GM21360 (cell line): Measurements from ENCODE around the gene ZNF789.

Source experiments
- ATAC-seq: cut with Tn5 transposase; IDR thresholded peaks from one replicate; pipeline ENCODE4 v1.9.1; 2021; ENCODE audit warnings: mild to moderate bottlenecking, moderate library complexity; ENCODE audit not compliant: unreplicated experiment

ZNF789 gene

GRCh38 chr7:99504281-99504602 is 31.6 kb downstream of the ZNF789 start:
- ATAC-seq: peak; percentile 71

DNA sequence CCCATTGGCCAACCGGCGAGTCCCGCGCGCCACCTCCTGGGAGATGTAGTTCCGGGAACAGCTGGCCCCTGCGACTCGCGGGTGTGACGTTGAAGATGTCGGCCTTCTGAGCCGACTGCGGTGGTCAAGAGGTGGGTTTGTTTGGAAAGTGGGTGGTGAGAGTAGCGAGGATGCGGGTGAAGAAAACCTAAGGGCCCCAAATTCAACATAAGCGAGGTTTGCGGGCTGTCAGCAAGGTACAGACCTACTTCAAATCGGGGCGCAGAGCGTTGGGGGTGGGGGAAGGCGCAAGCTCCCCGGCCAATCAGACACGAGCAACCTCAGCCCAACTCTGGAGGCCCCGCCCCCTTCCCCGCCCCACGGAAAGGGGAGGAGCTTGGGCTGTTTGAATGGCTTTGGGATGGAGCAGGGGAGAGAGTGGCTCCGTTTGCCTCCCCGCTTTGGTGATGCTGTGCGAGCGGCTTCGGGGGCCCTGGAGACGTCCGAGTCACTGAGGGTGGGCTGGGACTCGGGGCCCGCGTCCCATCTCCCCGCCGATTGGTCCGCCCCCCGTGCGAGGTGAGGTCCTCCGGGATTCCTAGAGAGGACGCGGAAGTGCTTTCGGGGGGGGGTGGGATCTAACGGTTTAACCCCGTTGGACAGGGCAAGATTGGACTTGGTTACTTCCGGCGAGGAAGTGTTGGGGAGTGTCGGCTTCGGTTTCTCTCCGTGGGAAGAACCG is 32.1 kb downstream of the ZNF789 start, which contains the start of gene ZKSCAN5:
ZKSCAN5 (plus strand) TSS at position 60 of the 721 bp plus-strand sequence. CDS start 1,383 bp downstream, outside the sequence.
- peak; percentile 68 for ATAC-seq

GRCh38 chr7:99505324-99505662 is 32.6 kb downstream of the ZNF789 start:
- ATAC-seq: no peak

DNA sequence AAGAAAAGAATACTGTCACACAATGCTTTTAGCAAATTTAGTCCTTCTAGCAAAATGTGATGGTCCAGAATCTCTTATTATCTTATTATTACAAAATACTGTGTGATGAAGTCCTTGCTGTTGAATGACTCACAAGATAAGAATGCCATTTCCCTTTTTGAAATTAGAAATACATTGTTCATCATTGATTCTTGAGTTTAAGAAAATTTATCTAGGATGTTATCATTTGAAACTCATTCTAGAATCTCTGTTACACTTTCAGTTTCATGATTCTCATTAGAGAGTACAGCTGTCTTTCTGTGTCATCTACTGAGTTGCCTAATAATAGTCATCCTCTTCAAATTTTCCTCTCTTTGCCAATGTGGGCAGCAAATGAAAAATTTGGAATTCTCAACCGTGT is 41.4 kb downstream of the ZNF789 start:
- ATAC-seq: no peak

DNA sequence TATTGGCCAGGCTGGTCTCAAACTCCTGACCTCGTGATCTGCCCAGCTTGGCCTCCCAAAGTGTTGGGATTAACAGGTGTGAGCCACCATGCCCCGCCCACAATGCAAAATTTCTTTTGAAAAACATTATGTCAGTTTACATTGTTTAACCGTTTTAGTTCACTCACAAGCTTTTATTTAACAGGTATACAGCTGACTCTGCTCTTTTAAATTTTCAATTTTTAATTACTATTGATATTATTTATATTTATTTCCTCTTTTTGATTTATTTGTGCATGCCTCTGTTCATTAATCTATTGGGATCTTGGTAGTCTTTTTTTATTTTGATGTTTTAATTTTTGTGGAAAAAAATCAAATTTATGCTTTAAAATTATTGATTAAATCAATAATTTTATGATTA is 48.7 kb downstream of the ZNF789 start:
- ATAC-seq: no peak

DNA sequence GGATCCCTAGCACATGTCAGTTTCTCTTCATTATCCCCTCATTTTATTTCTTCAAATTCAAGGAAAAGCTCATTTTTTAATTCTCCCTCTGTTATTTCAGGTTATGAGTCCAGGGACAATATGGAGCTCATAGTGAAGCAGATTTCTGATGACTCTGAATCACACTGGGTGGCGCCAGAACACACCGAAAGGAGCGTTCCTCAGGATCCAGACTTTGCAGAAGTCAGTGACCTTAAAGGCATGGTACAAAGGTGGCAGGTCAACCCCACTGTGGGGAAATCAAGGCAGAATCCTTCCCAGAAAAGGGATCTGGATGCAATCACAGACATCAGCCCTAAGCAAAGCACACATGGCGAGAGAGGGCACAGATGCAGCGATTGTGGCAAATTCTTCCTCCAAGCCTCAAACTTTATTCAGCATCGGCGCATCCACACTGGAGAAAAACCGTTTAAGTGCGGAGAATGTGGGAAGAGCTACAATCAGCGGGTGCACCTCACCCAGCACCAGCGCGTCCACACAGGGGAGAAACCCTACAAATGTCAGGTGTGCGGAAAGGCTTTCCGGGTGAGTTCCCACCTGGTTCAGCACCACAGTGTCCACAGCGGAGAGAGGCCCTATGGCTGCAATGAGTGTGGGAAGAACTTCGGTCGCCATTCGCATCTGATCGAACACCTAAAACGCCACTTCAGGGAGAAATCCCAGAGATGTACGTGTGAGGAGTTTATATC is 53.2 kb downstream of the ZNF789 start:
- no peak for ATAC-seq

DNA sequence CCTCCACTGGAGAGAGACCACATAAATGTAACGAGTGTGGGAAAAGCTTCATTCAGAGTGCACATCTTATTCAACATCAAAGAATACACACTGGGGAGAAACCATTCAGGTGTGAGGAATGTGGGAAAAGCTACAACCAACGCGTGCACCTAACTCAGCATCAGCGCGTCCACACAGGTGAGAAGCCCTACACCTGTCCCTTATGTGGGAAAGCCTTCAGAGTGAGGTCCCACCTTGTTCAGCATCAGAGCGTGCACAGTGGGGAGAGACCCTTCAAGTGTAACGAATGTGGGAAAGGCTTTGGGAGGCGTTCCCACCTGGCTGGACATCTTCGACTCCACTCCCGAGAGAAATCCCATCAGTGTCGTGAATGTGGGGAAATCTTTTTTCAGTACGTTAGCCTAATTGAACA is 58.7 kb downstream of the ZNF789 start:
- no peak for ATAC-seq

- no peak for ATAC-seq
Measured at GRCh38 chr7:99535667-99536066, 63.0 kb downstream of the ZNF789 start.
